ENCODE results near the gene ZNF440.
A peak's percentile ranks its signal among the peaks of the same experiment; 100 is the strongest.
"Not testable (repeated sequence)": the region's sequence is repeated elsewhere in the genome, so short reads cannot be mapped to it uniquely, and the experiment has no call there.

ZNF440 gene

GRCh38 chr19:11828957-11829876 lies 15.1 kb downstream of the ZNF440 start:
- not testable (repeated sequence) for DNase-seq

GRCh38 chr19:11832253-11832912 lies 18.3 kb downstream of the ZNF440 start:
- DNase-seq: no peak

- DNase-seq: no peak
Observed at GRCh38 chr19:11833541-11833940, 19.5 kb downstream of the ZNF440 start.

- DNase-seq: not testable (repeated sequence)
Observed at GRCh38 chr19:11835626-11836066, 21.6 kb downstream of the ZNF440 start.

- DNase-seq: no peak
Observed at GRCh38 chr19:11843722-11844121, 29.6 kb downstream of the ZNF440 start.

GRCh38 chr19:11847615-11848014 lies 33.5 kb downstream of the ZNF440 start:
- not testable (repeated sequence) for DNase-seq

- DNase-seq: no peak
Observed at GRCh38 chr19:11848200-11848593, 34.1 kb downstream of the ZNF440 start.

- DNase-seq: peak; percentile 14
Observed at GRCh38 chr19:11848594-11849469, 34.8 kb downstream of the ZNF440 start, which contains the start of gene ZNF439. Gene ZNF439 (plus strand): TSS chr19:11848726. CDS start chr19:11848868, 142 bp downstream.

GRCh38 chr19:11850289-11850688 lies 36.2 kb downstream of the ZNF440 start:
- not testable (repeated sequence) for DNase-seq

GRCh38 chr19:11853358-11853757 lies 39.3 kb downstream of the ZNF440 start:
- no peak for DNase-seq

GRCh38 chr19:11856596-11857250 lies 42.6 kb downstream of the ZNF440 start:
- no peak for DNase-seq

- DNase-seq: no peak
Observed at GRCh38 chr19:11860721-11861120, 46.6 kb downstream of the ZNF440 start.

GRCh38 chr19:11861301-11861700 lies 47.2 kb downstream of the ZNF440 start:
- DNase-seq: no peak

- not testable (repeated sequence) for DNase-seq
Observed at GRCh38 chr19:11867766-11868165, 53.7 kb downstream of the ZNF440 start.

- DNase-seq: no peak
Observed at GRCh38 chr19:11868188-11868587, 54.1 kb downstream of the ZNF440 start.

GRCh38 chr19:11872624-11873023 lies 58.6 kb downstream of the ZNF440 start:
- no peak for DNase-seq

GRCh38 chr19:11873762-11874161 lies 59.7 kb downstream of the ZNF440 start:
- DNase-seq: no peak

GRCh38 chr19:11879687-11880266 lies 65.7 kb downstream of the ZNF440 start:
- DNase-seq: not testable (repeated sequence)

GRCh38 chr19:11880598-11880997 lies 66.5 kb downstream of the ZNF440 start:
- no peak for DNase-seq

GRCh38 chr19:11881151-11881800 lies 67.2 kb downstream of the ZNF440 start:
- DNase-seq: no peak

- DNase-seq: no peak
Observed at GRCh38 chr19:11882606-11883005, 68.5 kb downstream of the ZNF440 start.

Data from NCI-H187 treated with DMSO at 0.1 percent for 48 hours (cell line).